Mucosa of stomach (tissue), 1 donor: ENCODE measurements around the gene LDLRAD4.

Source experiments
- H3K27me3 ChIP-seq: one replicate; pipeline ENCODE4 v1.7.0; 2013; ENCODE audit warnings: mild to moderate bottlenecking, low read length; ENCODE audit not compliant: control insufficient read depth, insufficient read depth
- H3K36me3 ChIP-seq: one replicate; pipeline ENCODE4 v1.7.0; 2013; ENCODE audit warnings: low read length; ENCODE audit not compliant: control insufficient read depth, insufficient read depth
- H3K4me1 ChIP-seq: one replicate; pipeline ENCODE4 v1.7.0; 2013; ENCODE audit warnings: mild to moderate bottlenecking, low read length; ENCODE audit not compliant: control insufficient read depth, insufficient read depth
- H3K4me3 ChIP-seq: one replicate; pipeline ENCODE4 v1.7.0; 2013; ENCODE audit warnings: low read length
- H3K9ac ChIP-seq: one replicate; pipeline ENCODE4 v1.7.0; 2013; ENCODE audit warnings: mild to moderate bottlenecking, low read length, moderate library complexity
- H3K9me3 ChIP-seq: one replicate; pipeline ENCODE4 v1.7.0; 2013; ENCODE audit warnings: mild to moderate bottlenecking, low read length, moderate library complexity; ENCODE audit not compliant: control insufficient read depth
- donor health status: Pancreatic carcinoma.

The LDLRAD4 gene

DNA sequence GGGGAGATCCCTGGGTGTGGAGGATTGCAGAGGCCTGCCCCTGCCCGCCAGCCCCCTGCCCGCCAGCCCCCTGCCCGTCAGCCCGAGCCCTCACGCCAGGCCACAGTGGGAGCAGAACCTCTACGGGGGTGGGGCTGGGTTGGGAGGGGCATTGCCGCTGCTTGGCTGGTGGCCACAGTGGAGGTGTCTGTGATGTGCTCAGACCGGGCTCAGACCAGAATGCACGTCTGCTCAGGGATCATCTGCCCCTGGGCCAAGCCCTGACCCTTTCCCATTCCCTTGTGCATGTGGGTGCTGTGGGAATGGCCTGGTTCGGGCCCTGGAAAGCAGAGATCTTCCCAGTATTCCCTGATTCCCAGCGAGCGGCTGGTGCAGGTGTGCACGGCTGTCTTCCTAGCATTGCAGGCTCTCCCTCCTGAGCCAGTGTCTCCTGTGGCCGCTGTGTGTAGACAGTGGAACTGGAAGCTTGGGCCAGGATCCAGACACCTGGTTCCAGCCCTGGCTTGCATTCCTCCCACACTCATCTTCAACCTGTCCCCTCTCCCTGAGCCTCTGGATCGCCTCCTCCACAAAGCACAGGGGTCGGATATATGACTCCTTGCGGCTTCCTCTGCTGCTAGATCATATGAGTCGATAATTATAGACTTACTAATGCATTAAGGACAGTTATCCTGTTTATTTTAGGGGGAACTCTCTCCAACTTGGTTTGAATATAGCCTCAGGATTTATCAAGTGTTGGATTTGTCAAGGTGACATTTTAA, 161.6 kb downstream of the LDLRAD4 start:
- Histone ChIP-seq H3K9me3 (no peaks in the 10 kb centered on the region), H3K27me3 (no peaks in the 10 kb centered on the region), H3K4me1 (peaks cover 24% of the 10 kb centered on the region), H3K4me3 (no peak overlapping the region), H3K9ac (no peak overlapping the region), H3K36me3 (no peaks in the 10 kb centered on the region)

DNA sequence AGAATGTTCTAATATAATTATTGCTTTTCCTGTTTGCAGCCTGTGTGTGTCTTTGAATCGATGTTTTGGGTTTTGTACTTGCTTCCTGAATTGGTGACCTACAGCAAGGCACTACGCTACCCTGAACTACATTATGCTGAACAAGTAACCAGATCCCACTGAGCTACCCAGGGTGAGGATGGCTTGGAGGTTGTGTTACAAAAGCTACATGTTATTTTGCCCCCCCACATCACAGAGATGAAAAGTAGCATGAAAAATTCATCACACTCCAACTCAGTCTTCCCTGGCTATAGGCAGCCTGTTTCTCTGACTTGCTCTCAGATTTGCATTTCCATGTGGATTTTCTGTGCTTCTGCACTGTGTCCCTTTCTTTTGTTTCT, 162.1 kb downstream of the LDLRAD4 start:
- H3K4me1 ChIP-seq: peaks cover 21% of the 10 kb centered on the region
- H3K36me3 ChIP-seq: no peaks in the 10 kb centered on the region
- H3K27me3 ChIP-seq: no peaks in the 10 kb centered on the region
- no peak overlapping the region for H3K9ac ChIP-seq
- H3K4me3 ChIP-seq: no peak overlapping the region
- no peaks in the 10 kb centered on the region for H3K9me3 ChIP-seq

DNA sequence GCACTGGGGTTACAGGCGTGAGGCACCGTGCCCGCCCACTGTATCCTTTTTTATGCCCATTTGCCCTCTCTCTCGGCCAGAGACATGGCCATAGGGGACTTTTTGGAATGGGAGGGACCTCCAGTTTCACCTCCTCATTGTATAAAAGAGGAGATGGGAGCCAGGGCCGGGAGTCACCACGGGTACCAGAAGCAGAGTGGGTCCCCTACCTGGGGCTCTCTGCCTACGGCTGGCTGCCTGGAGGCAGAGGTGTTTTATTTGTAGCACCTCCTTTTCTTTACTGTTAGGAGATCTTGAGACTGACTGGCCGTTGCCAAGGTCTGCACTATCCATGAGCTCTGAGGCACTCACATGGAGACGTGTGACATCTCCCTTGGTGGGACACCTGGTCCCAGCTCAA, 162.8 kb downstream of the LDLRAD4 start:
- Histone ChIP-seq H3K36me3 (no peaks in the 10 kb centered on the region), H3K4me1 (peaks cover 21% of the 10 kb centered on the region), H3K4me3 (peak overlapping the region; percentile 42), H3K9ac (peak overlapping the region; percentile 79), H3K27me3 (no peaks in the 10 kb centered on the region), H3K9me3 (no peaks in the 10 kb centered on the region)

DNA sequence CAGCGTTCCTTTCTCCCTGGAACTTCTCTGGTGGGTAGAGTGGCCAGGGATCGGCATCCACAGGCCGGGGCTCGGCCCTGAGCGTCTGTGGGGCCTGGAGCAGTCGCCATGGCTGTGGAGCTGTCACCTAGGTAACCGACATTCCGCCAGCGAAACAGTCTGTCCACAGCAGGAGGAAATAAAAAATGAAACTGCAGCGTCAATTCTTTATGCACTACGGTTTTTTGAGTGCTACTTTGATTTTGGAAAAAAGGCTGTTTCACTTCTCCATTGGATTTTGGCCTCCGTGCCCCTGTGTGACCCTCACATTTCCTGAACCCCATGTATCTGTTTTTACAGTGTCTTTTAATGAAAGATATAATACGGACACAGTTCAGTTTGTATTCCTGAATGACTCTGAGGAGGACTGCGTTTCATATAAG, 163.4 kb downstream of the LDLRAD4 start:
- peak overlapping the region; percentile 42 for H3K4me3 ChIP-seq
- no peaks in the 10 kb centered on the region for H3K27me3 ChIP-seq
- peaks cover 21% of the 10 kb centered on the region for H3K4me1 ChIP-seq
- H3K9me3 ChIP-seq: no peaks in the 10 kb centered on the region
- peak overlapping the region; percentile 79 for H3K9ac ChIP-seq
- no peaks in the 10 kb centered on the region for H3K36me3 ChIP-seq

DNA sequence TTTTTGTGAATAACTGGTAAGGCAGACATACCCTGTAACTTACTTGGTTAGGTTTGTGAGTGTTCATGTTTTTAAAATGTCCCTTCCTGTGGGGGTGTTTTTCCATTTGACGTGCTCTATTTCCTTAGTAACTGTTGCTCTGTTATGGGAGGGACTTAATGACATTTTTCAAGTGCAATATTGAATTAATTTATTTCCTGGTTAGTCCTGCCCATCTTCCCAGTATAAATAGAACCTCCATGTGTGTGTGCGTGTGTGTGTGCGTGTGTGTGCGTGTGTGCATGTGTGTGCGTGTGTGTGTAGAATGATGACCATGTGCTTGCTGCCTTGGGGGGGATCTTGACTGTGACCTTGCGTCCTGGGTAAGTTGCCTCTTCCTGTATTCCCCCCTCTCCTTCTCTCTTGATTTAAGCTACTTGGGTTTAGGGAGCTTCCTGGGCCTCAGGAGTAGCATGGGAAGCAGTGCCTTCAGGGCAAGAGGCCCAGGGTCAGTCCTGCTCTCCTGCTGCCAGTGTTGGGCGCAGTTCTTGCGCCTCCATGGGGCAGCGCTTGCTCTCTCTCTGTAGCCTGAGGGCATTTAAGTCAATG, 163.9 kb downstream of the LDLRAD4 start:
- peaks cover 21% of the 10 kb centered on the region for H3K4me1 ChIP-seq
- H3K36me3 ChIP-seq: no peaks in the 10 kb centered on the region
- H3K4me3 ChIP-seq: peak overlapping the region; percentile 42
- no peaks in the 10 kb centered on the region for H3K9me3 ChIP-seq
- no peaks in the 10 kb centered on the region for H3K27me3 ChIP-seq
- H3K9ac ChIP-seq: peak overlapping the region; percentile 79

DNA sequence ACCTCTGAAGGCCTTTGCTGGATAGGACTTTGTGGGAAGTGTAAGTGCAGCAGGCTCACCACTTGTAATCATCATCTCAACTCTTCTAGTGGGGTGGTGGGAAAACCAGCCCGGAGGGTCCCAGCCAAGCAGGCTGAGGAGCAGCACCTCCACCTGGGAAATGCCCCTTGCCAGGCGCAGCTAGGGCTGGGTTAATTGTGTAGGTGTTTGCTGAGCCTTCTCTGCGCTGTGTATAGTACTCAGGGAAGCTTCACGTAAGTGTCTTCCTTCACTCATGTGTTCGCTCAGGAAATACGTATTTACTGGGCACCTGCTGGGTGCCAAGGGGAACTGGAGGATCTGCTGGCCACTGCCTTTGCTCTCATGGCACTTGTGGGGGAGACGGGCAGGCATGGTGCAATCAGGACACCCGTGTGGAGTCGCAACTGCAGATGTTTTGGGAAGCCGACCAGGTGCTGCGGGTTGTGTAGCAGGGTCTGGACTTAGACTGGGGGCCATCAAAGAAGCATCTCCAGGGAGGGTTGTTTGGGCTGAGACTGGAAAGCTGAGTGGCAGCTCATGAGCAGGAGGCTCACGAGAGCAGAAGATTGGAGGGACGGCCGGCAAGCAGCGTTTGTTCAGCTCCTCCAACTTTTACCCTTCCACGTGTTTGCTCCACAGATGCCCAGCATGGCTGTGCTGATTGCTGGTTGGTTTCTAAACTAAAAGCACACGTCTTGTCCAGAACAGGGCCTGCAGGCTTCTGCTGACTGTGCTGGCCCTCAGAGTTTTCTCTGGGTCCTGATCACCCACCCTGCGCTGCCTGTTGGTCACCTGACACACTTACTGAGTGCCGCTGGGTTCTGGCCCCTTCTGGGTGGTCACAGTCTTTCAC, 164.6 kb downstream of the LDLRAD4 start:
- no peaks in the 10 kb centered on the region for H3K9me3 ChIP-seq
- no peaks in the 10 kb centered on the region for H3K27me3 ChIP-seq
- H3K36me3 ChIP-seq: no peaks in the 10 kb centered on the region
- H3K9ac ChIP-seq: peak overlapping the region; percentile 79
- H3K4me3 ChIP-seq: peak overlapping the region; percentile 39
- peaks cover 21% of the 10 kb centered on the region for H3K4me1 ChIP-seq

DNA sequence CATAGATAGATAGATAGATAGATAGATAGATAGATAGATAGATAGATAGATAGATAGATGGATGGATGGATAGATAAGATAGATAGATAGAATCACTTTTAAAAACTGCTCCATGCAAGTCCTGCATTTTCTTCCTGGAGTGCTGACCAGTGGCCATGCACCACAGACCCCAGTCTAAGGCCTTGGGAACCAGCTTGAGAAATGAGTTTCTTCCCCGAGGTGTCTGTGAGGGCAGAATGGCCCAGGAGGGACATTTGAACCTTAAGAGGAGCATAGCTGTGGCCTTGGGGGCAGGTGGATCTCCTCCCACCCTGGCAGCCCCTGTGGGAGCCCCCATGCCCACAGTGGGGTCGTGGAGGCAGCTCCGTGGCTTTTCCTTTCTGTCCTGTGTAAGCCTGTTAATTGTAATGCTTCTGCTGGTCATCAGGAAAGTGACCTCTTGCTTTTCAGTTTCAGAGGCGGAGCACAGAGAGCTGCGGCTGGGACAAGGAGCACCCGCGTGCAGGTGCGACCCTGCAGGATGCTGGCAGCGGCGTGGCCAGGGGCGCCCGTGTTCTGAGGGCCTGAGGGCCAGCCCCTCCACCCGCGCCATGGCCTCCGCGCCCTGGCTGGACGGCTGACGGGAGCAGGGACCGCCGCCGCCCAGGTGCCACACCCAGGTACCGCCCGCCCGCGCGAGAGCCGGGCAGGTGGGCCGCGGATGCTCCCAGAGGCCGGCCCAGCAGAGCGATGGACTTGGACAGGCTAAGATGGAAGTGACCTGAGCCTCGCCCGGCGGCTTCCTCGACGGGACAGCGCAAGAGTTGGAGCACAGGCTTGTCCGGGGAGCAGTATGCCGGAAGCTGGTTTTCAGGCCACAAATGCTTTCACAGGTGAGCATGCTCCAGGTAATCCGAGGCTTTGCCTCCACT, 168.6 kb downstream of the LDLRAD4 start:
- Histone ChIP-seq H3K27me3 (no peaks in the 10 kb centered on the region), H3K36me3 (no peaks in the 10 kb centered on the region), H3K4me3 (no peak overlapping the region), H3K4me1 (peaks cover 15% of the 10 kb centered on the region), H3K9me3 (no peaks in the 10 kb centered on the region), H3K9ac (no peak overlapping the region)

DNA sequence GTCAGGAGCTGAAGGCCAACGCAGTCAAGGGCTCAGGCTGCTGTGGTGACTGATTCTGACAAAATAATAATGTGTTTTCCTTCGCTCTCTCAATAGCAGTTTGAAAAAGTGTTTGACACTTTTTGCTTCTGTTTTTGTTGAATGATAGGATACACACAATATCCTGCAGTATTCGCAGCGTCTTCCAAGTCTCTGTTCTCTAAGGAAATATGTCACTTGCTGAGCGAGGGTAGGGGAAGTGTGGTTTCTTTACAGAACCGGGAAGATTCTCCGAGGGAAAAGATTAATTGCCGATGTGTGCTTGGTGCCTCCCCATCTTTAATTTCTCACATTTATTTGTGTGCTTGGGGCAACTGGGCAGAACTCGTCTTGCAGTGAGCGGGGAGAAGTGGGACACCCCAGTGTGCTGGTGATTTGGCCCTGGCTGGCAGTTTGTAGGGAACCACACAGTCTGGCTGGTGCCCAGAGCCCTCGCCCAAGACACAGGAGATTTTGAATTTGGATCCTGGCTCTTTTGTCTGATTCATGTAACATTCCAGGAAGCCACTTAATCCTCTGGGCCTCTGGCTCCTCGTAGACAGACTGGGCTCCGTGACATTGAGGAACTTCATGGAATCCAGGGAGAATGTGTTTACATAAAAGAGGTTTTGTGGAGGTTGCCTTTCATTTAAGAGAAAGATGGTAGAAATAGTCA, 169.4 kb downstream of the LDLRAD4 start:
- peaks cover 8% of the 10 kb centered on the region for H3K4me1 ChIP-seq
- no peaks in the 10 kb centered on the region for H3K9me3 ChIP-seq
- no peaks in the 10 kb centered on the region for H3K36me3 ChIP-seq
- no peaks in the 10 kb centered on the region for H3K27me3 ChIP-seq
- H3K9ac ChIP-seq: no peak overlapping the region
- no peak overlapping the region for H3K4me3 ChIP-seq

DNA sequence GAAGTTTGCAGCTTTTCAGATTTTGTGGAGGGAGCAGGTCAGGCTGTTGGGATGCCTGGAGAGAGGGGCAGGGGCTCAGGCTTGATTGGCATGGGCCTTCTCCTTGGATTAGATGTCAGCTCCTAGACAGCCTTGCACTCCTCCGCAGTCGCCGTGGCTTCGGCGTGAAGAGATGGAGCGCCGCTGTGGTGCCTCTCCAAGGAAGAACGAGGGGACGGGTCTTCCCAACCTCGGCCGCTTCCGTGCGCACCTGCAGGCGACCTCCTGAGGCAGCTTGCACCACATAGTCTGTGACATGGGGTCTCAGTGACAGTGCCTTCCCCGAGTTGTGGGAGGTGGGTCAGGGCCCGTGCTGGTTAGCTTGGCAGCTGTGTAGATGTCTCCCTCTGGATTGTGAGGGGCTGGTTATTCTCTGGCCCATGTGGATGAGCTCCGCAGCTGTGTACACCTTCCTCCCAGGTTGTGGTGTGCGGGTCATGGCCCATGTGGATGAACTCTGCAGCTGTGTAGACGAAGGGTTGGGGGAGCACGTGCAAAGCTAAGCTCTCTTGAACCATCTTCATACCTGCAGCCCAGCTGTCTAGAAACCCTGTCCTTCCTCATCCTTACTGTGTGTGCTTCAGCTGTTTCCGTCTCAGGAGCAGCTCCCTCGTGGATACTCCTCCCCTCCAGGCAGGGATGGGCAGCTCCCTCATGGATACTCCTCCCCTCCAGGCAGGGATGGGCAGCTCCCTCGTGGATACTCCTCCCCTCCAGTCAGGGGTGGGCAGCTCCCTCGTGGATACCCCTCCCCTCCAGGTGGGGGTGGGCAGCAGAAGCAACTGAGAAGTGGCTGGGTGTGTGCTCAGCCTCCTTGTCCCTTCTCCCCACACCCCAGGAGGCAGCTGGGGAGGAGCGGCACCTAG, 170.3 kb downstream of the LDLRAD4 start:
- H3K27me3 ChIP-seq: no peaks in the 10 kb centered on the region
- no peak overlapping the region for H3K9ac ChIP-seq
- no peak overlapping the region for H3K4me3 ChIP-seq
- H3K4me1 ChIP-seq: no peaks in the 10 kb centered on the region
- no peaks in the 10 kb centered on the region for H3K36me3 ChIP-seq
- no peaks in the 10 kb centered on the region for H3K9me3 ChIP-seq

DNA sequence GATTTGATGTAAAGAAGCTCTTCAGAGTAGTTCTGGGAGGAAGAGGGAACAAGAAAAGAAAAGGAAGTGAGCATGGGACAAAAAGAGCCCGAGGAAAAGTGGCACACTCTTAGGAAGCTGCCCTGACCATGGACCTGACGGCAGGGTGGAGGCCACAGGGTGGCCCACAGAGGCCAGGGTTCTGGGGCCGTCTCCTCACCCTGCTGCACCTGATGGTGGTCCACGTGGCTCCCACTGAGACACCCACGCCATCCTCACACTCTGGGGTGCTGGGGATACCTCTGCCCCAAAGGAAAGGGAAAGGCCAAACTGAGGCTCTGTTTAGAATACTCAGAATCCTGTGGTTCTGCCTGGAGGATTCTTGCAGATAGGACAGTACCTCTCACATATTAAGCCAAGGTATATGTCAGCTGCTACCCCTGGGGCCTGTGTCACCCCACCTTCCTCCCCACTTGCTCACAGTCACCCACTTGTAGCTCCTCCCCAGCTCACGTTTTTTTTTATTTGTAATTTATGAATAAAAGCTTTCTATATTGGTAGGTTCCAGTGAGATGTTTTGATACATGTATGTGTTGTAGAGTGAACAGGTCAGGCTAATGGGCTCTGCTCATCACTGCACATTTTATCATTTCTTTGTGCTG, 171.1 kb downstream of the LDLRAD4 start:
- H3K27me3 ChIP-seq: no peaks in the 10 kb centered on the region
- no peak overlapping the region for H3K9ac ChIP-seq
- H3K4me1 ChIP-seq: no peaks in the 10 kb centered on the region
- no peaks in the 10 kb centered on the region for H3K36me3 ChIP-seq
- no peak overlapping the region for H3K4me3 ChIP-seq
- H3K9me3 ChIP-seq: no peaks in the 10 kb centered on the region
